CD1c-positive myeloid dendritic cell (primary cell): ENCODE measurements around the gene AP1G2.
"Not testable (repeated sequence)": the region's sequence is repeated elsewhere in the genome, so short reads cannot be mapped to it uniquely, and the experiment has no call there.

Source experiments
- DNase-seq: peaks from one replicate; pipeline ENCODE4 v3.0.0-alpha.2; 2016; ENCODE audit errors: extremely low spot score

AP1G2 gene

GRCh38 chr14:23567186-23568020 is at the start of gene AP1G2:
AP1G2 (minus strand) TSS chr14:23567791; CDS start chr14:23567314, 477 bp downstream.
- DNase-seq = peak; percentile 85

DNA sequence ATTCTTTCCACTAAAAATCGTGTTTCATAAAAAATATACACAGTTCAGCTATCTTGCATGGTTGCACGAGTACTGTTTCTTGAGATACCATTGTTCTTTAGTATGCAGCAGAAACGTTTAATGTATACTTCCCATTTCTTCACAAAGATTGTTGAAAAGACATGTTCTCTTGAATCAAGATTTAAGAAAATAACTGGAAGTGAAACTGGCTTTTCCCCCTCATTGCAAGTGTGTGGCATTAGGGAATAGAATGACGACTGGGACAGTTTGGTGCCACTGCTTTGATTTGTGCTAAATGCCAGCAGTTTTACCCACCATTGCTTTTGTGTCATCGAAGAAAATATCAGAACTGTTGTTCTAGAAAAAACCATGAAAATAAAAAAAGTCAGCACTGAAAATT is 48.3 kb upstream of the AP1G2 start:
- DNase-seq = peak; percentile 74

- no peak for DNase-seq
Measured at GRCh38 chr14:23614395-23614828, 46.8 kb upstream of the AP1G2 start.

DNA sequence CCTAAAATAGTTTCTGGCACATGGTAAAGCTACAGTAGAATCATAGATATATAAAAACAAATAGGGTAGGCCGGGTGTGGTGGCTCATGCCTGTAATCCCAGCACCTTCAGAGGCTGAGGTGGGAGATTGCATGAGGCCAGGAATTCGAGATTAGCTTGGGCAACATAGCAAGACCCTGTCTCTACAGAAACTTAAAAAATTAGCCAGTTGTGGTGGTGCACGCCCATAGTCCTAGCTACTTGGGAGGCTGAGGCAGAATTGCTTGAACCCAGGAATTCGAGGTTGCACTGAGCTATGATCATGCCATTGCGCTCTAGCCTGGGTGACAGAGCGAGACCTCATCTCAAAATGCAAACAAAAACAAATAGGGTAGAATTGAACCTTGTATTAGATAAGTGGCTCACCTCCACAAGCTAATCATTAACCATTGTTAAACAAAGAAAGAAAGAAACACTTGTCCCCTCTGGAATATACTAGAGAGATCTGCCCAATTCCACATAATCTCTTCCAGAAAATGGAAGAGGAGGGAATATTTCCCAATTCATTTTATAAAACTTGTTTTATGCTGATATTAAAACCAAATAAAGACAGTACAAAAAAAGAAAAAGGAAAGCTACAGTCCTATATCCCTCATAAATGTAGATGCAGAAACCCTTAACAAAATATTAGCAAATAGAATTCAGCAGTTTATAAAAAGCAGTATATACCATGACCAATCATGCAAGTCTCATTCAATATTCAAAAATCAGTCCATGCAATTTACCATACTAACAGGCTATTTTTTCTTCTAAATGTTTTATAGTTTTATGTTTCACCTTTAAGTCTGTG is 45.9 kb upstream of the AP1G2 start:
- DNase-seq = no peak

DNA sequence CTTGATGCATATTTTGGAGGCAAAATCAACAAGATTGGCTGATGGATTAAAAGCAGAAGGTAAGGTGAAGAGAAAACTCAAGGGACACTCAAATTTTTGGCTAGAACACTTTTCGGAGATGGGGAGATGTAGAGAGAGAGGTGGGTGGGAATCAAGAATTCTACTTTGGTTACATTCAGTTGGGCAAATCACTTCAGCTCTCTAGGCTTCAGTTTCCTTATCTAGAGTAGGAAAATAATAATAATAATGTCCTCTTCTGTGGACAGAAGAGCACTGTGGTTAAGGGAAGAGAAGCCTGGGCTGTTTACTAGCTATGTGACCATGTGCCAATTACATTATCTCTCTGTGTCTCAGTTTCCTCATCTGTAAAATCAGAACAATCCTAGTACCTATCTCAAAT is 45.2 kb upstream of the AP1G2 start:
- no peak for DNase-seq

GRCh38 chr14:23612354-23612732 is 44.8 kb upstream of the AP1G2 start:
- no peak for DNase-seq

DNA sequence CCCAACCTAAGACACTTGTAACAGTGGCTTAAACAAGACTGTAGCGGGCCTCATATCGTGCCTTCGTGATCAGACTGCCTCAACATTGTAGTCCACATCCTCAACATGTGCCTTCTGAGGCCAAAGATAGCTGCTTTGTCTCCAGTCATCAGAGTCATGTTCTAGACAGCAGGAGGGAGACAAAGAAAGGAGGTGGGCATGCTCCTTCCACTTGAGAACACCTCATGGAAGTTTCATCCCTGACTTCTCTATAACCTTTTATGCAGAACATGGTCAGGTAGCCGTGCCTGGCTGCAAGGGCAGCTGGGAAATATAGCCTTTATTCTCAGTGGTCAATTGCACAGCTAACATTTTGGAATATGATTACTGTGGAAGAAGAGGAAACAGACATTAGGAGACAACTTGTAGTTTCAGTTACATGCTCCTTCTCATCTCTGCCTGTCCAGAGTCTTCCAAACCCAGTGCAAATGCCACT is 43.3 kb upstream of the AP1G2 start:
- no peak for DNase-seq

DNA sequence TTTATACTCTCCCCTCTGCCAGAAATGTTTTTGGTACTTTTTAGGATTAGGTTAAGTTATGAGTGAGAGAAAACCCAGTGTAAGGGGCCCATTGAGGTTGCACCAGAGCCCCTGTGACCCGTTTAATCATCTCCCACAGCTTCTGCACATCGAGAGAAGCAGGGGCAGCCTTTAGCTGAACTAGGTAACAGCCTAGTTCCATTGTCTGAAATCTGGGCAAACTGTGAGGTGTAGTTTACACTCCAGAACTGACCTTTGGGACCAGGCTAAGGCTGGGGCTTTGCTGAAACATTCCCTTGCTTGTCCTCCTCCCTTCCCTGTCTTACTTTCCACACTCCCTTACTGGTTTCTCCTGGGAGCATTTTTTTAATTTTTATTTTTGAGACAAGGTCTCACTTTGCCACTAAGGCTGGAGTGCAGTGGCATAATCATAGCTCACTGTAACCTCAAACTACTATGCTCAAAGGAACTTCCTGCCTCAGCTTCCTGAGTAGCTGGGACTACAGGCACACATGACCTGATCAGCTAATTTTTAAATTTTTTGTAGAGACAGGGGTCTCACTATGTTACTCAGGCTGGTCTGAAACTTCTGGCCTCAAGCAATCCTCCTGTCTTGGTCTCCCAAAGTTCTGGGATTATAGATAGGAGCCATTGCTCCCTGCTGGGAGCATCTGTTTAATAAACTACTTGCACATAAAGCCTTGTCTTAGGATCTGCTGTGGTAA is 42.7 kb upstream of the AP1G2 start:
- no peak for DNase-seq

DNA sequence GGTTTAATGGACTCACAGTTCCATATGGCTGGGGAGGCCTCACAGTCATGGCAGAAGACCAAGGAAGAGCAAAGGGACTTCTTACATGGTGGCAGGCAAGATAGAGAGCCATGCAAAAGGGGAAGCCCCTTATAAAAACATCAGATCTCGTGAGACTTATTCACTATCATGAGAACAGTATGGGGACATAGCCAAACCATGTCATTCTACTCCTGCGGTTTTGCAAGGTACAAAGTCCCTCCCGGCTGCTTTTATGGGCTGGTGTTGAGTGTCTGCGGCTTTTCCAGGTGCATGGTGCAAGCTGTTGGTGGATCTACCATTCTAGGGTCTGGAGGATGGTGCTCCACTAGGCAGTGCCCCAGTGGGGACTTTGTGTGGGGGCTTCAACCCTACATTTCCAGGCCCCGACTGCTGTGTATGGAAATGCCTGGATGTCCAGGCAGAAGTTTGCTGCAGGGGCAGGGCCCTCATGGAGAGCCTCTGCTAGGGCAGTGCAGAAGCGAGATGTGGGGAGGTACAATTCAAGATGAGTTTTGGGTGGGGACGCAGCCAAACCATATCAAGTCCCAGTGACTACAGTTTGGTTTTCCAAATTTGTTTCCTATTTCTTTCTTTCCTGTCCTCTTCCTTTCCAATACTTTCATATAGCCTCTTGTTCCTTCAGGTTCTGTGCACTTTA is 42.0 kb upstream of the AP1G2 start:
- not testable (repeated sequence) for DNase-seq

DNA sequence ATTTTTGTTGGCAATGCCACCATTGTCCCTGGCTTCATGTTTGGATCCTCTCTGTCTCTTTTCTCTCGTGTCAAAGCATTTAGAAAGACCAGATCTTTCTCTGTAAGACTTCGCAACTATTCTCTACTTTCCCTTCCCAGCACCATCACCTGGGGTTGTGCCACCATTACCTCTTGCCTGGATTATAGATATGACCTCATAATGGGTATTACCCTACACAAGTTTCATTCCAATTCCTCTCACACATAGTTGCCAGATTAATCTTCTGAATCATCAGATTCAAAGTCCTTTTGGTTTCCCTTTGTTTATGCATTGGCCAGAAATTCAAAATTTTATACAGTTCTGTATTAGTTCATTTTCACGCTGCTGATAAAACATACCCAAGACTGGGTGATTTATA is 41.4 kb upstream of the AP1G2 start:
- DNase-seq = no peak

DNA sequence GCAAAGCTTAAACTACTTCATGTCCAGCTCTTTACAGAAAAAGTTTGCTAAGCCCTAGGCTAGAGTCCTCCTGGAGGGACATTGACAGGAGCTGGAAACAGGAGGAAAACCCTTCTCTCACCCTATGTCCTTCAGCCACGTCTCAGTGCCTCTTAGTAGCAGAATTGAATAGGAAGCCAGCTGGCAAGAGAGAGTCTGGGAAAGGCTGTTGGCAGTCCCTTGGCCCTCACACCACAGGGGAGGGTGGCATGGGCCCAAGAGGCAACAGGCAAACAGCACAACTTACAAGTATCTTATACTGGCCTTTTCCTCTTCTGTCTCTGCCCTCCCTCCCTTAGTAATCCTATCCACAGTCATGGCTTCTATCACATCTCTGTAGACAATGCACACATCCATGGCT is 40.9 kb upstream of the AP1G2 start:
- no peak for DNase-seq

GRCh38 chr14:23605931-23606585 is 38.5 kb upstream of the AP1G2 start:
- peak; percentile 20 for DNase-seq

GRCh38 chr14:23604675-23605170 is 37.1 kb upstream of the AP1G2 start:
- no peak for DNase-seq

- no peak for DNase-seq
Measured at GRCh38 chr14:23604148-23604547, 36.6 kb upstream of the AP1G2 start.

DNA sequence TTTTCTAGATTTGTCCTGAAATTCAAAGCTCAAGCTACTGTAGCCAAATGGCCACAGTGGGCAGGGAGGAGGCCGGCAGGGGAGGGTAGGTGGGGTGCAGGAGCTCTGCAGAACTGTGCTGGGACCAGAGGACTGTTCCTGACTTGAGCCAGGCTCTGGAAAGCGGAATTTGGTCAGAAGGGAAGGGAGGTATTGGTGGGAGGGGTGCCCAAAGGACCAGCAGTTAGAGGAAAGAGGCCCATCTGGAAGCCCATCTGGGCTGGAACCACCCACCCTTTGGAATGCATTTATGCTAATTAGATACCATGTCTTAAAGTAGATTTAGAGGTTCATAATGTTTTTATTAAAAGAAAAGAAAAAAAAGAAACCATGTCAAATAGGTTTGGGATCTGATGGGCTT is 35.5 kb upstream of the AP1G2 start:
- DNase-seq = no peak

- no peak for DNase-seq
Measured at GRCh38 chr14:23602181-23603095, 34.8 kb upstream of the AP1G2 start.

GRCh38 chr14:23601845-23602180 is 34.2 kb upstream of the AP1G2 start:
- no peak for DNase-seq

DNA sequence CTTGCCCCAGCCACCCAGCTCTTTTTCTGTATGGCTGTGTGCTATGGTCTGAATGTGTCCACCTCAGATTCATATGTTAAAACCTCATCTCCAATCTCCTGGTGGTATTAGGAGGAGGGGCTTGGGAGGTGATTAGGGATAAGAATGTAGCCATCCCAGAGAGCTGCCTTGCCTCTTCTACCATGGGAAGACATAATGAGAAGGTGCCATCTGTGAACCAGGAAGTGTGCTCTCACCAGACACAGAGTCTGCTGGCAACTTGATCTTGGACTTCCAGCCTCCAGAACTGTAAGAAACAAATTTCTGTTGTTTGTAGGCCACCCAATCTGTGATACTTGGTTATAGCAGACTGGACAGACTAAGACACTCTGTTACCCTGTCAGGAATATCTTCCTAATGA is 33.8 kb upstream of the AP1G2 start:
- no peak for DNase-seq

DNA sequence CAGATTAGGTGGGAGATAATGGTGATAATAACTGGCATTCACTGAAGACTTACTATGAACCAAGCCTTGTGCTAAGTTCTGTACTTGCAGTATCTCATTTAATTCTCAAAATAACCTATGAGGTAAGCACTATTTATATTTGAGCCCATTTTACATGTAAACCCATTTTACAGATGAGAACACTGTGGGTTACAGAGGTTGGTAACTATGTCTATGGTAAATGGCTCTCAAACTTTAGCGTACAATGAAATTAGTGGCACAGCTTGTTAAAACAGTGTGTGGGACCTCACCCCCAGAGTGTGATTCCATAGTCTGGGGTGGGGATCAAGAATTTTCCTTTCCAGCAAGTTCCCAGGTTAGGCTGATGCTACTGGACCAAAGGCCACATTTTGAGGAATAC is 33.2 kb upstream of the AP1G2 start:
- DNase-seq = no peak

DNA sequence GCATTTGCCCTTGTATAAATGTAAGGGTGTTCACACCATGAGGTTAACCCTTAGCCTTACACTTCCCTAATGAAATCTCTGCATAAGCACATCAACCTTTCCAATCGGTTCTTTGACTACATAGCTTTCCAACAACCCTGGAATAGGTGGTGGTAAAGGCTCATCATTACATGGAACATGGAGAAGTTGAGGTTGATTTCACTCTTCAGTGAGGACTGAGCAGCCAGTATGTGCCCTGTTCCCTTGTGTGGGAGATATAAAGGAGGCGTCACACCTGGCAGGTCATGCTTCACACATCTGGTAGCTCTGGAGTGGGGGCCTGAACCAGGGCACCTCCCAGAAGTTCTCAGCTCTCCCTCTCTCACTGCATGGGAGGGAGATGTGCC is 32.7 kb upstream of the AP1G2 start:
- no peak for DNase-seq
